ENCODE measurements around the gene MARK4.
A peak's percentile ranks its signal among the peaks of the same experiment; 100 is the strongest.

The MARK4 gene

DNA sequence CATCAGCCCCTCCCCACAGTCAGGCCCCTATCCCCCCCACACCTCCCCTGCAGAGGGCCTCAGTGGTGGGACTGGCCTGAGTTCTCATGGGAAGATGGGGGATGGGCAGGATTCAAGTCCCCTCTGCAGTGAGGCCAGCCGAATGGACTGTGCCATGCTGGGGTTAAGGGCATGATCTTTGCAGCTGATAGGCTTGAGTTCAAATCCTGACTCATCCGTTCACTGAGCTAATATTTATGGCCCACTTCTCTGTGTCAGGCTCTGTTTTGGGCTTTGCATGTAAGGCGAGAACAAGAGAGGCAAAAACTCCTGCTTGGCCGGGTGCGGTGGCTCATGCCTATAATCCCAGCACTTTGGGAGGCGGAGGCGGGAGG is 20.7 kb downstream of the MARK4 start:
- no peak for DNase-seq (ENCODE audit: low read depth in 2 of 2)

DNA sequence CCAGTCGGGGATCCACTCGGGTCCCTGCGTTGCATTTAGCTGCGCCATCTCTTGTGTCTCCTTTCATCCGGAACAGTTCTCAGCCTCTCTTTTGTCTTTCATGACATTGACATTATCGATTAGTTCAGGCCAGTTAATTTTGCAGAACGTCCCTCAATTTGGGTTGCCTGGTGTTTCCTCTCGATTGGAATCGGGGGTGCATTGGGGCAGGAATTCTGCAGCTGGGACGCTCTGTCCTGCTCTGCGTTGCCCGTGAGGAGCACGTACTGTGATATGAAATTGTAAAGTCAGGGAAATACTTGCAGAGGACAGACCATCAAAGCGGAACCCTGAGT is 22.4 kb downstream of the MARK4 start:
- no peak for DNase-seq (ENCODE audit: low read depth in 2 of 2)

DNA sequence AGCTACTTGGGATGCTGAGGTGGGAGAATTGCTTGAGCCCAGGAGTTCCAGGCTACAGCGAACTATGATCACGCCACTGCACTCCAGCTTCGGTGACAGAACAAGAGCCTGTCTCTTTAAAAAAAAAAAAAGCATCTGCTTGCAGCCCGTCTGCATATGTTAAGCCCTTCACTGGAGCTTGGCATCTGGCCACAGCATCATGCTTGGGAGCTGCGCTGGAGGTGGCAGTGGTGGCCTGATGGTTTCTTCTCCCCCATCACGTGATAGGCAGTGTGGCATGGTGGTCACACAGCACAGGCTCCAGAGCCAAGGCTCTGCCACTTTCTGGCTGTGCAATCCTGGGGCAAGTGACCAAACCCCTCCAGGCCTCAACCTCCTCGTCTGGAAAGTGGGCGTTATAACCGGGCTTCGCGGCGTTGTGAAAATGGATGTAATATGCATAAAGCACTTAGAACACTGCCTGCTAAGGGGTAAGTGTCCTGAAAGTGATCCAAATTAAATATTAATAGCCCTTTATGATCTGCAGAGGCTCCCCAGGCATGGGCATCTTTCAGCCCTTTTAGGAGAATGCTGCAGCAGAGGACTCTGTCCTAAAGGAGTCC is 24.4 kb downstream of the MARK4 start:
- DNase-seq (ENCODE audit: low read depth in 2 of 2), result peak; percentile 19 to 26

DNA sequence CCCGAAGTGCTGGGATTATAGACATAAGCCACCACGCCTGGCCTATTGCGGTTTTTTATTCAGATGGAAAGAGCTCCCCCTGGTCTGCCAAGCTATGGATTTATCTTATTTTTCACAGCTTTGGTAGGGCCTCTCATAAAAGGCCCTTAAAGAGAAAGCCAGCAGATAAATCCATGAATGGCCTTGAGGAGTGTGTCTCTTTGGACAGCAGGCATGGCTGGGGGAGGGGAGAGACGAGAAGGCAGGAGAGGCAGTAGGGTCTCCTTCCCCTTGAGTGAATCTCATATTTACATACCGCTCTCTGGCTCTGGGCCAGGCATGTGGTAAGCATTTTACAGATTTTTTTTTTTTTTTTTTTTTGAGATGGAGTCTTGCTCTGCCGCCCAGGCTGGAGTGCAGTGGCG is 25.2 kb downstream of the MARK4 start:
- peak; percentile 47 to 53 for DNase-seq (ENCODE audit: low read depth in 2 of 2)

DNA sequence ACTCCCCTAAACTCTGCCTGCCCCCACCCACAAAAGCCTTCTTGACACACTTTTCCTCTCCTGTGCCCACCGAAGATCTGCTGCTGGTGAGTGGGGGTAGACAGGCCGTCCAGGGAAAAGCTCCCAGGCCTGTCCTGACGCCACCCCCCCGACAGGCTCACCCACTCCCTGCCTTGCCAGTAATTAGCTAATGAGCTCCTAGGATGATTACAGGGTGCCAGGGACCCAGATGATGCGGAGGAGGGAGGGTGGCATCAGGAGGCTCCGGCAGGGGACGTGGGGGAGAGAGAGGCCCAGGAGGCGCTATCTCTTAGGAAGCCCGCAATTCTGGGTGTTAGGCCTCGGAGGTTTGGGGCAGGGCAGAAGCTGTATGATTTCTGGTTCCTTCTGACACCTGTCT is 27.0 kb downstream of the MARK4 start:
- DNase-seq (ENCODE audit: low read depth in 2 of 2), result no peak

DNA sequence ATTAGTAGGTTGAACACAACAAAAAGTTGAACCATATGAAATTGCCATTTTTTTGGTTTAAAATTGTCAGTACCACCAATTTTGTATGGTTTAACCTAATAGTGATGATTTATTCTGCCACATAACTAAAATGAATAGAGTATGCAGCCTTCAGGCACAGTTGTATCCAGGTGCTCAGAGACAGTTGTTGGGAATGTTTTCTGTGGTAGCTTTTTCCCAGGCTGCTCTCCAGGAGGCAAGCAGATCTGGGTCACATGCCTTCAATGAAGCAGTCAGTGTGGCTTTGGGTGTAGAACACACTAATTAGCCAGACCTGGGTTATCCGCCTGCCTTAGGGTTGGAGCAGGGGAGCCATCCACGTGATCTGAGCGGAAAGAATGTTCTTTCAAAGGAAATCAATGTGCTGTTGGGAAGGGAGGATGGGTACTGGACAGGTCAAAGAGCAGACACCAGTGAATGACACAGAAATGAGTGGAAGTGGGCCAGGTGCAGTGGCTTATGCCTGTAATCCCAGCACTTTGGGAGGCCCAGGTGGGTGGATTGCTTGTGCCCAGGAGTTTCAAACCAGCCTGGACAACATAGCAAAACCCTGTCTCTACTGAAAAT is 28.6 kb downstream of the MARK4 start:
- no peak for DNase-seq (ENCODE audit: low read depth in 2 of 2)

DNA sequence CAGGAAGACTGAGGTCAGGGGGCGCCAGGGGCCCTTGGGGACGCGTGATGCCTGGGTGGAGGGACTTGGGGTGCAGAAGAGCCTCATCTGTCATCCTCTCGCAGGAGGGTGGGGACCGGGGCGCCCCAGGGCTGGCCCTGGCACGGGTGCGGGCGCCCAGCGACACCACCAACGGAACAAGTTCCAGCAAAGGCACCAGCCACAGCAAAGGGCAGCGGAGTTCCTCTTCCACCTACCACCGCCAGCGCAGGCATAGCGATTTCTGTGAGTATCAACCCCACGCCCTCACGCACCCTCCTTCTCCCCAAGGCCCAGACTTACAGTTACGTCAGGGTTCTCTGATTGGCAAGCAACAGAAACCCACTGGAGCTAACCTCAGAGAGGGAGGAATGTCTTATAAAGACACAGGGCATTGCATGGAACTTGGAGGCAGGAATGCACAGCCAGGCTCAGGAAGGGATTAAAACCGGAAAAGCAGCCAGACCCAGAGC is 29.4 kb downstream of the MARK4 start:
- DNase-seq (ENCODE audit: low read depth in 2 of 2), result no peak

DNA sequence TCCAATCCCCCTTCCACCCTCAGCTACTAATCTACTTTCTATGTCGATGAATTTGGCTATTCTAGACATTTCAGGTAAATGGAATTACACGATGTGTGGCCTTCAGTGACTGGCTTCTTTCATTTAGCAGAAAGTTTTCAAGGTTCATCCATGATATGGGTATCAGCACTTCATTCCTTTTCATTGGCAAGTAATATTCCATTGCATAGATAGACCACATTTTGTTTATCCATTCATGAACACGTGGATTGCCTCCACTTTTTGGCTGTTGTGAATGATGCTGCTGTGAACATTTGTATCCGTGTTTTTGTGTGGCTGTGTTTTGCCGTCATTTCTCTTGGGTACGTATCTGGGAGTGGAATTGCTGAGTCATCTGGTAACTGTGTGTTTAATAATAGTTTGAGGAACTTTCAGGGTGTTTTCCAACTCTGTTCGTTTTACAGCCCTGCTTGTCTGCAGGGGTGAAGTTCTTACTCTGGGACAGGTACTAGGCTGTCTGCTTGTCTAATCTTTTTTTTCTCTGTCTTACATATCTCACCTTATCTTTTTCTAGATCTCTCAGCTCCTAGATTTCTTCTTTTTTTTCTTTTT is 32.5 kb downstream of the MARK4 start:
- DNase-seq (ENCODE audit: low read depth in 2 of 2), result no peak

DNA sequence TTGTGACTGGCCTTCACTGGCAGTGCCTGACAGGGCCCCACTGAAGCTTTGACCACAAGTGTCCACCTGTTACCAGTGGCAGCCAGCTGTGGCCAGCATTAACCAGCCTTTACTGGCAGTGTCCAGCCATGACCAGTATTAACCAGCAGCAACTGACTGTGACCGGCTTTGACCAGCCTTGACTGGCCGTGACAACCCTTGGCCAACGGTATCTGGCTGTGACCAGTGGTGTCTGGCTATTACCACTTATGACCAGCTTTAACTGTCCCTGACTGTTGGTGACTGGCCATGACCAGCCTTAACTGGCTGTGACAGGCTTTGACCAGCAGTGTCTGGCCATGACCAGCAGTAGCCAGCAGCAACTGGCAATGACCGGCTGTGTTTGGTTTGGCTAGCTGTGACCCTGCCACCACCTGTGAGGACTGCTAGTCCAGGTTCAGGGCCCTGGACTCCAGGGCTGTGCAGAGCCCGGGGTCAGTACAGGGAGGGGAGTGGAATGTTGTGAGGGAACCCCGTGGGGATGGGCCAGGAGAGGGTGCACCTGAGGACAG is 39.4 kb downstream of the MARK4 start:
- no peak for DNase-seq (ENCODE audit: low read depth in 2 of 2)

DNA sequence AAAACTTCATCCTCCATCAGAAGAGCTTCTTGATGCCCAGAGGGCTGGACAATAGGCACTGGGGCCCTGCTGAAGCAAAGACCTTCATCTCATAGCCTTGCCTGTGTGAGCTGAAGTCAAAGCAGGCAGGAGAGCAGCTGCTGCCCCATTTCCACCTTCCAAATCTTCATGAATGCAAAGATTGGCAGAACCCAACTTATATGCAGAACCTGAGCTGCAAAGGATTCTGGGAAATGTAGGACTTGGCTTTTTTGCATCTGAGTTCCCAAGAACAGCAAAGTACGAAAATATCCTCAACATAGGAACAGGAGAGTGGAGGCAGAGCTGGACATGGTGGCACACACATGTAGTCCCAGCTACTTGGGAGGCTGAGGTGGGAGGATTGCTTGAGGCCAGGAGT is 40.8 kb downstream of the MARK4 start:
- DNase-seq (ENCODE audit: low read depth in 2 of 2), result no peak

DNA sequence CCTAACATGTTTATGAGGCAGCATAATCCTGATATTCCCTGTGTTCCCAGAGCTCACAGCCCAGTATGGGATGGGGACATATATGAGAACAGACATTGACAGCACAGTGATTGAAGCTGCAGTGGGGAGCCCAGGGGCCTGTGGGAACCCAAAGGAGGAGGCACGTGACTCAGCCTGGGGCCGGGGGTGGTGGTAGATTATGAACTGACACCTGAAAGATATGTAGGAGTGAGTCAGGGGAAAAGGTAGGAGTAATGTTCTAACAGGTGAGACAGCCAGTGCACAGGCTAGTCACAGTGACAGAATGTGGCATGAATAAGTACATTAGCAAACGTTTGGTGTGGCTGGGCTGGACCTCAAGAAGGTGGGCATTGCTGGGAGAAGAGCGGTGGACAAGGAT is 42.6 kb downstream of the MARK4 start:
- DNase-seq (ENCODE audit: low read depth in 2 of 2), result no peak

DNA sequence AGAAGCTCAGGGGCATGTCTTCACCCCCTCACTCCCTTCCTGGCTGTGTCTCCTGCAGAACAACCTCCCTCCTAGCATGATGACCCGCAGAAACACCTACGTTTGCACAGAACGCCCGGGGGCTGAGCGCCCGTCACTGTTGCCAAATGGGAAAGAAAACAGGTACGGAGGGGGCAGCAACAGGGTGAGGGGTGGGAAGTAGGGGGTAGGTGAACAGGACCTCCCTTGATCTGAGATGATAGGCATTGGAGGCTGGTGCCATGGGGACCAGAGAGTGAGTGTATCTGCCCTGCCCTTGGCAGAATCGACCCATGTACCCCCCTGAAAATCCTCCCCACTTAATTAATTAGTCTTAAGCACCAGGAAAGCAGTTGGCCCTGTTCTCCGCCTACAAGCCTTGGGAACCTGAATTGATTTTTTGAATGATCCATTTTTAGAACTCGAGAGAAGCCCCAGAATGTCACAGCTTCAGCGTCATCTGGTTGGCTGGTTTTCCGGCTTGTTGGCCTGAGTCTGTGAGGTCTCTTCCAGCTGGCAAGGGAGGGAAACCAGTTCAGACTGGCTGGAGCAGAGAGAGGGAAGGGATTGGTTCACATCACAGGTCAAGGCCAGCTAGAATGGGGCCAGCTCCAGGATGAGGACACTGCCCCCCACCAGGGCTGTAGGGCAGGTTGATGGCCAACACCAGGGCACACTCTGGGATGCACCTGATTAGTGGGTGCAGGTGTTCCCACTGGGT is 43.4 kb downstream of the MARK4 start:
- DNase-seq (ENCODE audit: low read depth in 2 of 2), result no peak

DNA sequence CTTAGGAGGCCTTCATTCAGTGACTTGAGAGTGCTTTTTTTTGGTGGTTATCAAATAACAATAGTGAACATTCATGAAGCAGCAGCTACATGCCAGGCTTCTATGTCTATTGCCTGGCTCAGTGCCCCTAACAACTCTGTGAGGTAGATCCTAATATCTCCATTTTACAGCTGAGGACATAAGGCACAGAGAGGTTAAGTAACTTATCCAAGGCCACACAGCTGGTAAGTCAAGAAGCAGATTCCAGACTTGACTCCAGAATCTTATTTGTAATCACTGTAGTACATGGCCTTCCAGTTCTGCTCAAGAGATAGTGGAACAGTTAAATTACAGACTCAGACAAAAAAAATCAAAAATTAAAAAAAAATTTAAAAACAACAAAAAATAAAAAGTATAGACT is 44.8 kb downstream of the MARK4 start:
- DNase-seq (ENCODE audit: low read depth in 2 of 2), result no peak

DNA sequence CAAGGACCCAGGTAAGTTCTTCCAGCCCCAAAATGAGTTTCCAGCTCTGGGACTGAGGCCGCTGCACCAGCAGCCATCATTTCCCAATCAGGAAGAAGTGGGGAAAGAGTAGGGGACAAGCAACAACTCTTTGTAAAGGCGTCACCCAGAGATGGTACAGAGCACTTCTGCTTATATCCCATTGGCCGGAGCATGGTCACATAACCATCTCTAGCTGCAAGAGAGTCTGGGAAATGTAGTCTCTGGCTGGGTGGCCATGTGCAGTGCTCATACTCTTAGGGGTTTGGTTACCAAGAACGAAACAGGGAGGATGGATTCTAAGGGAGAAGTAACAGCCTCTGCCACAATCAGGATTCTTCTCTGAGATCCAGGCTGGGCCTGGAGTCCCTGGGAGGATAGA is 45.3 kb downstream of the MARK4 start:
- DNase-seq (ENCODE audit: low read depth in 2 of 2), result no peak

DNA sequence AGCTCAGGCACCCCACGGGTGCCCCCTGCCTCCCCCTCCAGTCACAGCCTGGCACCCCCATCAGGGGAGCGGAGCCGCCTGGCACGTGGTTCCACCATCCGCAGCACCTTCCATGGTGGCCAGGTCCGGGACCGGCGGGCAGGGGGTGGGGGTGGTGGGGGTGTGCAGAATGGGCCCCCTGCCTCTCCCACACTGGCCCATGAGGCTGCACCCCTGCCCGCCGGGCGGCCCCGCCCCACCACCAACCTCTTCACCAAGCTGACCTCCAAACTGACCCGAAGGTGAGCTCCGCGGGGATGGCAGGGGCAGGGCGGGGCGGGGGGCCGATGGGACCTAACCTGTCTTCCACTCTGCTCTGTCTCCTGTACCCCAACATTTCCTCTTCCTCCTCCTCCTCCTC is 46.6 kb downstream of the MARK4 start:
- DNase-seq (ENCODE audit: low read depth in 2 of 2), result no peak

DNA sequence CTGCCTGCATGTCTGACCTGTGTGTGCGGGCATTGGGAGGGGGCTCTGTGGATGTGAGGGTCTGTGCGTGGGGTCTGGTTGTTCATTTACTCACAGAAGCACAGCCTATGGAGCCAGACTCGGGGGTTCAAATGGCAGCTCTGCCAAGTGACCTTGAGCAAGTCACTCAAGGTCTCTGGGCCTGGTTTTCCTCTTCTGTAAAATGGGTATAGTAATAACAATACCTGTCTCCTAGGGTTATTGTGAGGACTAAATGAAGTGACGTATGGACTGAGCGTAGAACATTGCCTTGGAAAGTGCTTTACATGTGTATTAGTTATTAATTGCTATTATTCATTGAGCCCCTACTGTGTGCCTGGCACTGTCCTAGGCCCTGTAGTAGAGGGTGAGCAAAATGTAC is 47.2 kb downstream of the MARK4 start:
- DNase-seq (ENCODE audit: low read depth in 2 of 2), result no peak

DNA sequence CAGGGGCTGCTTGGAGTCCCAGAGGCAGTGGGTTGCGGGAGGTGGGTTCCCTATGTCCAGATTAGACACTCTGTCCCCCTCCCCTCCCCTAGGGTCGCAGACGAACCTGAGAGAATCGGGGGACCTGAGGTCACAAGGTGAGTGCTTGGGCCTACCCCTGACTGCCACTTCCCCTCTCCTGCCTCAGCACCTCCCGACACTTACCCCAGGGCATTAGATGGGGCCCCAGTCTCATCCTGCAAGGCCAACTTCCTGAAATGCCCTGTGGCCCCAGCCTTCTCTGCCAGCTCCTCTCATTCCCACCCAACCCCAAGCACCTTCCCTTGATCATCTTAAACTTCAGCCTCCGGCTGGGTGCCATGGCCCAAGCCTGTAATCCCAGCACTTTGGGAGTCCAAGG is 48.6 kb downstream of the MARK4 start:
- no peak for DNase-seq (ENCODE audit: low read depth in 2 of 2)

DNA sequence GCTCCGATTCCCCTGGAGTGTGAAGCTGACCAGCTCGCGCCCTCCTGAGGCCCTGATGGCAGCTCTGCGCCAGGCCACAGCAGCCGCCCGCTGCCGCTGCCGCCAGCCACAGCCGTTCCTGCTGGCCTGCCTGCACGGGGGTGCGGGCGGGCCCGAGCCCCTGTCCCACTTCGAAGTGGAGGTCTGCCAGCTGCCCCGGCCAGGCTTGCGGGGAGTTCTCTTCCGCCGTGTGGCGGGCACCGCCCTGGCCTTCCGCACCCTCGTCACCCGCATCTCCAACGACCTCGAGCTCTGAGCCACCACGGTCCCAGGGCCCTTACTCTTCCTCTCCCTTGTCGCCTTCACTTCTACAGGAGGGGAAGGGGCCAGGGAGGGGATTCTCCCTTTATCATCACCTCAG is 51.3 kb downstream of the MARK4 start:
- no peak for DNase-seq (ENCODE audit: low read depth in 2 of 2)

DNA sequence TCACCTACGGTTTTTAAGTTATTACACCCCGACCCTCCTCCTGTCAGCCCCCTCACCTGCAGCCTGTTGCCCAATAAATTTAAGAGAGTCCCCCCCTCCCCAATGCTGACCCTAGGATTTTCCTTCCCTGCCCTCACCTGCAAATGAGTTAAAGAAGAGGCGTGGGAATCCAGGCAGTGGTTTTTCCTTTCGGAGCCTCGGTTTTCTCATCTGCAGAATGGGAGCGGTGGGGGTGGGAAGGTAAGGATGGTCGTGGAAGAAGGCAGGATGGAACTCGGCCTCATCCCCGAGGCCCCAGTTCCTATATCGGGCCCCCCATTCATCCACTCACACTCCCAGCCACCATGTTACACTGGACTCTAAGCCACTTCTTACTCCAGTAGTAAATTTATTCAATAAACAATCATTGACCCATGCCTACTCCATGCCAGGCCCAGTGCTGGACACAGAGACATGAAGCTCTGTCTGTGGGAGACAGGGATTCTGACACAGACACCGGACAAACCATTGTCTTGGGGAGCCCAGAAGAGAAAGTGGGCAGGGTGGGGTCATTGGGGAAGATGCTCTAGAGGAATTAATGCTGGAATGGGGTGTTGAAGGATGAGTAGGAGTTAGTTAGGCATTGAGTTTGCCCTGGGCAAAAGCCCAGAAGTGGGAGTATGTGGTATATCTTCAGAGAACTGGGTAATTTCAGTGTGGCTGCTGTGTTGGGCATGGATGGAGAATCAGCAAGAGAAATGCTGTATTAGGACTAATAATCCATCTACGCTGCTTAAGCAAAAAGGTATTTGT is 52.4 kb downstream of the MARK4 start:
- DNase-seq (ENCODE audit: low read depth in 2 of 2), result no peak

DNA sequence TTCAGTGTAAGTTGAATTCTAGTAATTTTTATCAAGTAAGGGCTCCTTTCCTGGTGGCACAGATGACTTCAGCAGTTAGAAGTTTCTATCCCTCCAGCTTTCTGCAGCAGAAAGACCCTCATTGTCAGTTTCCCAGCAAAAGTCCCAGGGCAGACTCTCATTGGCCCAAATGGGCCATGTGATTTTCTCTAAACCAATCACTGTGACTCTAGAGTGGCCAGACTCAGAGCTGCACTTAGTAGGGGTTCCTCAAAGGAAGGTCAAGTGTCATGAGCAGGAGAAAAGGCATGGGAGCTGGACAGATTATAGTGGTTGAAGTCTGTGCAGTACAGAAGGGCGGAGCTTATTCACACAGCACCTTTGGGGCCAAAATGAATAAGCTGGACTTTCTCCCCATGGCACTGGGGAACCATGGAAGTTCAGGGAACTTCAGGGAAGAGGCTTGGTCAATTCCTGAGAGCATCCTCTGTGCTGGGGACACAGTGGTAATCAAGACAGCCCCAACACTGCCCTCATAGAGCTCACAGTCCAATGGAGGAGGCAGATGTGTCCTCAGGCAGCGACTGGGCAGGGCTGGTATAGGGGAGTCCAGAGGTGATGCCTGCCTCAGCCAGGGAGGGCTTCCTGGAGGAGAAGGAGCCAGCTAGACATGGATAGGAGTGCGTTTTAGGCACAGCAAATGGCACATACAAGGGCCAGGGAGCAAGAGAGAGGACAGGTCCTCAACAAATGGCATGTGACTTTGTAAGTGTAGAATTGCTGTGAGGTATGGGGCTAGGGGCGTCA is 53.3 kb downstream of the MARK4 start:
- DNase-seq (ENCODE audit: low read depth in 2 of 2), result no peak

DNA sequence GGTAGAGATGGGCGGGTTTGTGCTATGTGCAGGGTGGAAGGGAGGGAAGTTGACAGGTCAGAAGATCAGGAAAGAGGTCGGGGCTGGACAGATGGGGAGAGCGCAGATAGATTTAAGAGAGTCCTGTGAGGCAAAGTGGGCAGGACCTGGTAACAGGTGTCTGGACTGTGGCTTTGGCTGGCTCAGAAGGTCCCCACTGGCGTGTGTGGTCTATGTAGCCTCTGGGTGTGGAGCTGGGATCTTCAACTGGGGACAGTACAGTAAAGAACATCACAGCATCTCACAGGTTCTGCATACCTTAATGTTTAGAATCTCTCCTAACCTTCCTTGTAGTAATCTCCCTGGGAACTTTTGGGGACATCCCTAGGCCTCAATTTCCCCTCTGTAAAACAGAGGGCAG is 53.9 kb downstream of the MARK4 start:
- DNase-seq (ENCODE audit: low read depth in 2 of 2), result no peak
